HepG2 (cell line): ENCODE results near the gene PRDM15. TPM values are rescaled to one million over a fixed set of nuclear protein-coding genes. Genes with fewer than 3 reads are reported as not detected.

ENCODE experiments used
- AGO1 ChIP-seq: fragments of 200-400 bp; formaldehyde crosslinking; IDR thresholded peaks from 2 replicates; pipeline ENCODE4 v1.6.1; 2017; ENCODE audit warnings: mild to moderate bottlenecking, low read depth, low read length, moderate library complexity; ENCODE audit not compliant: poor library complexity, severe bottlenecking
- BCL6 ChIP-seq: IDR thresholded peaks from 2 replicates; pipeline ENCODE4 v1.6.1; 2016; ENCODE audit warnings: missing genetic modification reagents, missing compliant biosample characterization
- FOXP1 ChIP-seq, 2 experiments: fragments of 450-650 bp in 1 of 2; IDR thresholded peaks; 2 replicates each; pipeline ENCODE4 v1.6.1; 2017 to 2018; ENCODE audit warnings: antibody characterized with exemption in 1 of 2
- KLF16 ChIP-seq, 2 experiments: sonication (generic) in 1 of 2; formaldehyde crosslinking in 1 of 2; IDR thresholded peaks; 2 replicates each; pipeline versions ENCODE4 v1.6.1 to v1.8.0; 2016 to 2023; ENCODE audit warnings: missing genetic modification reagents in 2 of 2, missing compliant biosample characterization in 1 of 2
- NCOA1 ChIP-seq: sonication (generic); formaldehyde crosslinking; IDR thresholded peaks from 2 replicates; pipeline ENCODE4 v1.9.0; 2021; ENCODE audit warnings: missing genetic modification reagents
- NFATC3 ChIP-seq: sonication (generic); formaldehyde crosslinking; IDR thresholded peaks from 2 replicates; pipeline ENCODE4 v1.5.1; 2020; ENCODE audit warnings: mild to moderate bottlenecking, missing genetic modification reagents
- NFKB2 ChIP-seq: sonication (generic); formaldehyde crosslinking; IDR thresholded peaks from 2 replicates; pipeline ENCODE4 v1.4.0; 2020; ENCODE audit warnings: missing genetic modification reagents, borderline replicate concordance
- NR2F2 ChIP-seq: IDR thresholded peaks from 2 replicates; pipeline ENCODE4 v1.6.1; 2012; ENCODE audit warnings: low read depth, inconsistent platforms, borderline replicate concordance
- NRL ChIP-seq: sonication (generic); formaldehyde crosslinking; IDR thresholded peaks from 2 replicates; pipeline ENCODE4 v1.5.0; 2020; ENCODE audit warnings: missing genetic modification reagents, mild to moderate bottlenecking, moderate library complexity, borderline replicate concordance
- PITX1 ChIP-seq: sonication (generic); formaldehyde crosslinking; IDR thresholded peaks from 2 replicates; pipeline ENCODE4 v1.5.1; 2020; ENCODE audit warnings: mild to moderate bottlenecking, missing genetic modification reagents
- RAD21 ChIP-seq: fragments of 450-650 bp; formaldehyde crosslinking; IDR thresholded peaks from 2 replicates; pipeline ENCODE4 v1.5.0; 2020; ENCODE audit warnings: mild to moderate bottlenecking
- SMC3 ChIP-seq: IDR thresholded peaks from 2 replicates; pipeline ENCODE4 v1.6.1; 2011; ENCODE audit warnings: low read length, improper control_type of control experiment
- SP5 ChIP-seq: IDR thresholded peaks from 2 replicates; pipeline ENCODE4 v1.6.1; 2016; ENCODE audit warnings: low read depth, borderline replicate concordance
- STAG1 ChIP-seq: sonication (generic); formaldehyde crosslinking; IDR thresholded peaks from 2 replicates; pipeline ENCODE4 v1.4.0; 2020; ENCODE audit warnings: missing genetic modification reagents
- XRCC5 ChIP-seq: fragments of 200-400 bp; formaldehyde crosslinking; optimal IDR thresholded peaks from 2 replicates; pipeline ENCODE3; 2017; ENCODE audit warnings: mild to moderate bottlenecking, low read length
- YEATS4 ChIP-seq: sonication (generic); formaldehyde crosslinking; IDR thresholded peaks from 2 replicates; pipeline ENCODE4 v1.4.0; 2020; ENCODE audit warnings: missing genetic modification reagents, borderline replicate concordance
- ZFP62 ChIP-seq: sonication (generic); formaldehyde crosslinking; IDR thresholded peaks from 2 replicates; pipeline ENCODE4 v1.4.0; 2020; ENCODE audit warnings: missing genetic modification reagents
- ZNF33B ChIP-seq: sonication (generic); formaldehyde crosslinking; IDR thresholded peaks from 2 replicates; pipeline ENCODE4 v1.5.1; 2020; ENCODE audit warnings: mild to moderate bottlenecking, missing genetic modification reagents
- ZNF441 ChIP-seq: sonication (generic); formaldehyde crosslinking; IDR thresholded peaks from 2 replicates; pipeline ENCODE4 v1.7.0; 2021; ENCODE audit warnings: missing genetic modification reagents, borderline replicate concordance
- ZNF703 ChIP-seq: sonication (generic); formaldehyde crosslinking; IDR thresholded peaks from 2 replicates; pipeline ENCODE4 v1.5.1; 2020; ENCODE audit warnings: missing genetic modification reagents, mild to moderate bottlenecking, moderate library complexity, borderline replicate concordance
- ZNF790 ChIP-seq: sonication (generic); formaldehyde crosslinking; IDR thresholded peaks from 2 replicates; pipeline ENCODE4 v1.8.0; 2022; ENCODE audit warnings: missing genetic modification reagents, mild to moderate bottlenecking, borderline replicate concordance
- polyA plus RNA-seq, 8 experiments: library from polyadenylated mRNA; depleted of rRNA in 3 of 8; stranded (reverse) in 7 of 8; unstranded in 1 of 8; fragments of >200 nt; fragmentation: Illumina TruSeq in 4 of 8; extraction: Trizol in 4 of 8; gene quantifications; 2 replicates each; pipeline versions ENCODE4 v1.2.1 to v1.2.3, GENCODE V29; 2011 to 2016; ENCODE audit warnings: low read depth in 4 of 8, missing spikeins in 1 of 8, mixed read lengths in 1 of 8; ENCODE audit not compliant: insufficient read depth in 1 of 8
- total RNA-seq, 5 experiments: library from RNA; depleted of rRNA; stranded (reverse); fragments of >200 nt; fragmentation: Illumina TruSeq; extraction: Trizol; gene quantifications; 2 replicates each; pipeline ENCODE4 v1.2.3, GENCODE V29; 2016; ENCODE audit warnings: low read depth in 1 of 5
- TF ChIP-seq, protein P1 (sequence below): sonication (generic); formaldehyde crosslinking; IDR thresholded peaks from 2 replicates; pipeline ENCODE4 v1.5.0; 2020; ENCODE audit warnings: mild to moderate bottlenecking, missing genetic modification reagents, moderate library complexity
- TF ChIP-seq, protein P2 (sequence below): sonication (generic); formaldehyde crosslinking; IDR thresholded peaks from 2 replicates; pipeline ENCODE4 v1.4.0; 2020; ENCODE audit warnings: missing genetic modification reagents
- TF ChIP-seq, protein P3 (sequence below): sonication (generic); formaldehyde crosslinking; IDR thresholded peaks from 2 replicates; pipeline ENCODE4 v1.5.0; 2020; ENCODE audit warnings: missing genetic modification reagents, mild to moderate bottlenecking, borderline replicate concordance

The PRDM15 gene
- total and polyA plus RNA-seq, 2 of the 13 experiments (the other 11 are each of a cell fraction or from before 2014, with no cell fraction given): 4.0 to 6.9 TPM

DNA sequence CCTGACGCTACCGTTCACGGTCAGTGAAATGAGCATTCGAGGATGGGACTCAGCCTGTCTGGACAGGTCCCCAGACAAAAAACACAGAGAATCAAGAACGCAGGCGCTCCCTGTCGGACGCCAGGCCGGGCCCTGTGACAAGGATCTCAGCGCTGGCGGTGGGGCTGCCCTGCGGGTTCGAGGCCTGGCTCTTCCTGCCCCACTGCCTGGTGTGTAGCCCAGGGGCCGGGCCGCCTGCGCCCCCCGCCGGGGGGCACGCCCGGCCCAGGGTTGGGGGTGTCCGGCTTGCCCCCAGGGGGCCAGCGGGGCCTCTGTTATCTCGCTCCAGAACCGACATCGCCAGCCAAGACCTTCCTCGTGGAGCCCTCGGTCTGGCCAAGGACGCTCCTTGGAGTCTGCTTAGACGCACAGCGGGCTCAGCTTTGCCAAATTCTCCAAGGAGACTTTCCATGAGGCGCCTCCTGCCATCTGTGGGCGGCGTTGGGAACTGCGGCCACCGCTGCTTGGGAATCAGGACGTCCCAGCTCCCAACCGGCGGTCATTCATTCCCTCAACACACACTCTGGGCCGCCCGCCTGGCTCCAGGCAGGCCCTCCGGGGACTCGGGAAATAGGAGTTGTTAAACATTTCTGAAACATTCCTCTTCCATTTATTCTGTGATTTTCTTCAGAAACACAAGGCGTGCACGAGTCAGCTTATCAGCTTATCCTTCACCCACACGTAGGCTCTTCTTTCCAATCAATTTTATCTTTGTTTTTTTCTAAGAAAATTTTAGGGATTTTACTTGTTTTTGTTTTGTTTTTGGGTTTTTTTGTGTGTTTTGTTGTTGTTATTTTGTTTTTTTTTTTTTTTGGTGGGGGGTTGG, 101.0 kb downstream of the PRDM15 start (continued):
- TF ChIP-seq NRL (0 out of 2 replicates have a peak, but pooled peaks have one; percentile 42), ZNF703 (CRISPR knock-in tag) (no peak), BCL6 (peak; percentile 40; the same call in 1 of the 2 replicates), SP5 (CRISPR knock-in tag) (no peak), AGO1 (peak; percentile 61), FOXP1 (IDR thresholded peaks at IDR 0.05) (no peak), FOXP1 (CRISPR knock-in tag; IDR thresholded peaks at IDR 0.05) (no peak), SMC3 (peak; percentile 69), NCOA1 (no peak), ZNF441 (CRISPR knock-in tag) (no peak), NFATC3 (no peak), RAD21 (CRISPR knock-in tag) (peak; percentile 89), NFKB2 (CRISPR knock-in tag) (peak; percentile 43; the same call in 1 of the 2 replicates), KLF16 (CRISPR knock-in tag; IDR thresholded peaks at IDR 0.05) (no peak), ZFP62 (CRISPR knock-in tag) (no peak), ZNF790 (CRISPR knock-in tag) (no peak), STAG1 (CRISPR knock-in tag) (peak; percentile 89), XRCC5 (peak; percentile 73), PITX1 (CRISPR knock-in tag) (peak; percentile 22; the same call in 1 of the 2 replicates), NR2F2 (no peak), YEATS4 (CRISPR knock-in tag) (no peak), ZNF33B (CRISPR knock-in tag) (no peak)
- TF ChIP-seq, protein P1, sequence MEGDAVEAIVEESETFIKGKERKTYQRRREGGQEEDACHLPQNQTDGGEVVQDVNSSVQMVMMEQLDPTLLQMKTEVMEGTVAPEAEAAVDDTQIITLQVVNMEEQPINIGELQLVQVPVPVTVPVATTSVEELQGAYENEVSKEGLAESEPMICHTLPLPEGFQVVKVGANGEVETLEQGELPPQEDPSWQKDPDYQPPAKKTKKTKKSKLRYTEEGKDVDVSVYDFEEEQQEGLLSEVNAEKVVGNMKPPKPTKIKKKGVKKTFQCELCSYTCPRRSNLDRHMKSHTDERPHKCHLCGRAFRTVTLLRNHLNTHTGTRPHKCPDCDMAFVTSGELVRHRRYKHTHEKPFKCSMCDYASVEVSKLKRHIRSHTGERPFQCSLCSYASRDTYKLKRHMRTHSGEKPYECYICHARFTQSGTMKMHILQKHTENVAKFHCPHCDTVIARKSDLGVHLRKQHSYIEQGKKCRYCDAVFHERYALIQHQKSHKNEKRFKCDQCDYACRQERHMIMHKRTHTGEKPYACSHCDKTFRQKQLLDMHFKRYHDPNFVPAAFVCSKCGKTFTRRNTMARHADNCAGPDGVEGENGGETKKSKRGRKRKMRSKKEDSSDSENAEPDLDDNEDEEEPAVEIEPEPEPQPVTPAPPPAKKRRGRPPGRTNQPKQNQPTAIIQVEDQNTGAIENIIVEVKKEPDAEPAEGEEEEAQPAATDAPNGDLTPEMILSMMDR: peak; percentile 90
- TF ChIP-seq, protein P2, sequence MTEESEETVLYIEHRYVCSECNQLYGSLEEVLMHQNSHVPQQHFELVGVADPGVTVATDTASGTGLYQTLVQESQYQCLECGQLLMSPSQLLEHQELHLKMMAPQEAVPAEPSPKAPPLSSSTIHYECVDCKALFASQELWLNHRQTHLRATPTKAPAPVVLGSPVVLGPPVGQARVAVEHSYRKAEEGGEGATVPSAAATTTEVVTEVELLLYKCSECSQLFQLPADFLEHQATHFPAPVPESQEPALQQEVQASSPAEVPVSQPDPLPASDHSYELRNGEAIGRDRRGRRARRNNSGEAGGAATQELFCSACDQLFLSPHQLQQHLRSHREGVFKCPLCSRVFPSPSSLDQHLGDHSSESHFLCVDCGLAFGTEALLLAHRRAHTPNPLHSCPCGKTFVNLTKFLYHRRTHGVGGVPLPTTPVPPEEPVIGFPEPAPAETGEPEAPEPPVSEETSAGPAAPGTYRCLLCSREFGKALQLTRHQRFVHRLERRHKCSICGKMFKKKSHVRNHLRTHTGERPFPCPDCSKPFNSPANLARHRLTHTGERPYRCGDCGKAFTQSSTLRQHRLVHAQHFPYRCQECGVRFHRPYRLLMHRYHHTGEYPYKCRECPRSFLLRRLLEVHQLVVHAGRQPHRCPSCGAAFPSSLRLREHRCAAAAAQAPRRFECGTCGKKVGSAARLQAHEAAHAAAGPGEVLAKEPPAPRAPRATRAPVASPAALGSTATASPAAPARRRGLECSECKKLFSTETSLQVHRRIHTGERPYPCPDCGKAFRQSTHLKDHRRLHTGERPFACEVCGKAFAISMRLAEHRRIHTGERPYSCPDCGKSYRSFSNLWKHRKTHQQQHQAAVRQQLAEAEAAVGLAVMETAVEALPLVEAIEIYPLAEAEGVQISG (CRISPR knock-in tag): 0 out of 2 replicates have a peak, but pooled peaks have one; percentile 16
- TF ChIP-seq, protein P3, sequence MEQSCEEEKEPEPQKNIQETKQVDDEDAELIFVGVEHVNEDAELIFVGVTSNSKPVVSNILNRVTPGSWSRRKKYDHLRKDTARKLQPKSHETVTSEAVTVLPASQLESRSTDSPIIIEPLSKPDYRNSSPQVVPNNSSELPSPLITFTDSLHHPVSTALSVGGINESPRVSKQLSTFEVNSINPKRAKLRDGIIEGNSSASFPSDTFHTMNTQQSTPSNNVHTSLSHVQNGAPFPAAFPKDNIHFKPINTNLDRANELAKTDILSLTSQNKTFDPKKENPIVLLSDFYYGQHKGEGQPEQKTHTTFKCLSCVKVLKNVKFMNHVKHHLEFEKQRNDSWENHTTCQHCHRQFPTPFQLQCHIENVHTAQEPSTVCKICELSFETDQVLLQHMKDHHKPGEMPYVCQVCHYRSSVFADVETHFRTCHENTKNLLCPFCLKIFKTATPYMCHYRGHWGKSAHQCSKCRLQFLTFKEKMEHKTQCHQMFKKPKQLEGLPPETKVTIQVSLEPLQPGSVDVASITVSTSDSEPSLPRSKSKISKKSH (CRISPR knock-in tag): 0 out of 2 replicates have a peak, but pooled peaks have one; percentile 39
